H1 (cell line): ENCODE measurements around the gene PCDHB15. TPM values are rescaled to one million over a fixed set of nuclear protein-coding genes. Genes with fewer than 3 reads are reported as not detected.

ENCODE experiments used
- CTCF ChIA-PET: fragments of 300-600 bp; sonication (Branson Sonifier 250); formaldehyde crosslinking; loops from one replicate; lab custom pipeline; 2021; ENCODE audit not compliant: partially characterized antibody; lab: Charles Lee
- POLR2A ChIA-PET: fragments of 300-600 bp; sonication (Branson Sonifier 250); formaldehyde crosslinking; loops from one replicate; lab custom pipeline; 2021; ENCODE audit warnings: inconsistent platforms; ENCODE audit not compliant: partially characterized antibody; lab: Charles Lee
- DNase-seq, 2 experiments: peaks; one replicate each; pipeline versions ENCODE4 v3.0.0 to v3.0.0-alpha.2; 2010 to 2022; ENCODE audit warnings: low spot score in 2 of 2, low read depth in 1 of 2, mixed read lengths in 1 of 2
- FAIRE-seq: peaks from 2 replicates; lab custom pipeline; 2011; peaks lifted over from hg19 to GRCh38; lab: Jason Lieb, UNC
- H2AFZ ChIP-seq: 2 replicates; pipeline ENCODE4 v1.8.1; 2012; ENCODE audit warnings: low read length, inconsistent platforms
- H2AK5ac ChIP-seq: 2 replicates; pipeline ENCODE4 v1.6.1; 2013; ENCODE audit warnings: low read depth, low read length
- H2BK120ac ChIP-seq: replicated peaks from 2 replicates; pipeline ENCODE3; 2013; ENCODE audit warnings: low read depth, low read length, inconsistent platforms
- H2BK12ac ChIP-seq: 2 replicates; pipeline ENCODE4 v1.6.1; 2013; ENCODE audit warnings: low read depth, low read length
- H2BK15ac ChIP-seq: 2 replicates; pipeline ENCODE4 v1.6.1; 2013; ENCODE audit warnings: low read length
- H2BK20ac ChIP-seq: 2 replicates; pipeline ENCODE4 v1.6.1; 2013; ENCODE audit warnings: low read length
- H2BK5ac ChIP-seq: 2 replicates; pipeline ENCODE4 v1.6.1; 2013; ENCODE audit warnings: low read depth, low read length
- H3K14ac ChIP-seq: 2 replicates; pipeline ENCODE4 v1.6.1; 2013; ENCODE audit warnings: inconsistent platforms; ENCODE audit not compliant: insufficient read length
- H3K18ac ChIP-seq: 2 replicates; pipeline ENCODE4 v1.6.1; 2013; ENCODE audit warnings: low read length; ENCODE audit errors: extremely low read depth
- H3K23ac ChIP-seq: 2 replicates; pipeline ENCODE4 v1.6.1; 2013; ENCODE audit warnings: inconsistent platforms; ENCODE audit not compliant: insufficient read length
- H3K23me2 ChIP-seq: 2 replicates; pipeline ENCODE4 v1.6.1; 2013; ENCODE audit warnings: low read depth, low read length
- H3K27ac ChIP-seq: 2 replicates; pipeline ENCODE4 v1.6.1; 2011; ENCODE audit warnings: low read depth, low read length, inconsistent platforms
- H3K27me3 ChIP-seq, 4 experiments: replicated peaks in 1 of 4; 1 replicate in 1 of 4; 2 replicates in 3 of 4; pipeline versions ENCODE4 v1.6.1 to v1.8.1; 2011 to 2013; ENCODE audit warnings: low read length in 3 of 4, mild to moderate bottlenecking in 3 of 4, inconsistent platforms in 2 of 4, mixed read lengths in 2 of 4, moderate library complexity in 1 of 4; ENCODE audit not compliant: control insufficient read depth in 3 of 4, insufficient read depth in 3 of 4; ENCODE audit errors: extremely low read depth in 1 of 4
- H3K36me3 ChIP-seq, 4 experiments: 2 replicates each; pipeline versions ENCODE4 v1.6.1 to v1.8.1; 2011 to 2013; ENCODE audit warnings: mild to moderate bottlenecking in 4 of 4, low read length in 3 of 4, moderate library complexity in 2 of 4, control low read depth in 1 of 4, inconsistent platforms in 1 of 4; ENCODE audit not compliant: insufficient read depth in 4 of 4, control insufficient read depth in 2 of 4
- H3K4ac ChIP-seq: replicated peaks from 2 replicates; pipeline ENCODE3; 2013; ENCODE audit warnings: low read length, low read depth, mixed read lengths, inconsistent platforms; ENCODE audit not compliant: insufficient read length
- H3K4me1 ChIP-seq, 4 experiments: replicated peaks in 1 of 4; 1 replicate in 1 of 4; 2 replicates in 3 of 4; pipeline versions ENCODE4 v1.6.1 to v1.8.1; 2011 to 2013; ENCODE audit warnings: low read length in 3 of 4, inconsistent platforms in 2 of 4, mixed read lengths in 1 of 4; ENCODE audit not compliant: insufficient read depth in 4 of 4, control insufficient read depth in 3 of 4
- H3K4me2 ChIP-seq, 2 experiments: 2 replicates each; pipeline versions ENCODE4 v1.6.1 to v1.8.1; 2011 to 2013; ENCODE audit warnings: low read depth in 2 of 2, low read length in 2 of 2, control low read depth in 1 of 2, inconsistent platforms in 1 of 2, mild to moderate bottlenecking in 1 of 2; ENCODE audit not compliant: insufficient read depth in 1 of 2
- H3K4me3 ChIP-seq, 4 experiments: fragments of 200-600, 300-600 bp in 1 of 4; sonication (generic), shearing (Covaris generic), sonication (Bioruptor Twin) in 1 of 4; 2 replicates each; pipeline versions ENCODE4 v1.5.1 to v1.8.1; 2011 to 2016; ENCODE audit warnings: low read length in 4 of 4, low read depth in 3 of 4, control low read depth in 2 of 4, inconsistent platforms in 2 of 4, mild to moderate bottlenecking in 2 of 4, mixed read lengths in 1 of 4, moderate library complexity in 1 of 4; ENCODE audit not compliant: insufficient read depth in 2 of 4; ENCODE audit errors: extremely low read depth in 1 of 4
- H3K56ac ChIP-seq: replicated peaks from 2 replicates; pipeline ENCODE3; 2013; ENCODE audit warnings: low read depth, mild to moderate bottlenecking, mixed read lengths, low read length, inconsistent platforms; ENCODE audit not compliant: insufficient read length
- H3K79me1 ChIP-seq: 2 replicates; pipeline ENCODE4 v1.6.1; 2013; ENCODE audit warnings: low read depth, low read length, control low read depth
- H3K79me2 ChIP-seq, 2 experiments: 2 replicates each; pipeline versions ENCODE4 v1.6.1 to v1.8.1; 2012 to 2013; ENCODE audit warnings: low read length in 2 of 2, mild to moderate bottlenecking in 2 of 2, inconsistent platforms in 1 of 2; ENCODE audit not compliant: insufficient read depth in 2 of 2, control insufficient read depth in 1 of 2
- H3K9ac ChIP-seq, 4 experiments: replicated peaks in 1 of 4; 1 replicate in 1 of 4; 2 replicates in 3 of 4; pipeline versions ENCODE4 v1.6.1 to v1.8.1; 2011 to 2013; ENCODE audit warnings: low read depth in 3 of 4, low read length in 3 of 4, control low read depth in 2 of 4, mild to moderate bottlenecking in 2 of 4, moderate library complexity in 2 of 4, inconsistent platforms in 1 of 4; ENCODE audit errors: extremely low read depth in 1 of 4
- H3K9me3 ChIP-seq, 2 experiments: 2 replicates each; pipeline versions ENCODE4 v1.6.1 to v1.8.1; 2012 to 2013; ENCODE audit warnings: mild to moderate bottlenecking in 2 of 2, moderate library complexity in 2 of 2, control low read depth in 1 of 2, inconsistent platforms in 1 of 2, low read depth in 1 of 2, low read length in 1 of 2, mixed read lengths in 1 of 2; ENCODE audit not compliant: insufficient read depth in 2 of 2
- H4K20me1 ChIP-seq, 2 experiments: replicated peaks in 1 of 2; 2 replicates each; pipeline versions ENCODE3 to v1.8.1; 2011 to 2013; ENCODE audit warnings: inconsistent platforms in 2 of 2, low read length in 2 of 2, mild to moderate bottlenecking in 1 of 2; ENCODE audit not compliant: insufficient read depth in 2 of 2, control insufficient read depth in 1 of 2
- H4K5ac ChIP-seq: 2 replicates; pipeline ENCODE4 v1.6.1; 2013; ENCODE audit warnings: low read length, low read depth, mixed read lengths, inconsistent platforms; ENCODE audit not compliant: insufficient read length
- H4K8ac ChIP-seq: 2 replicates; pipeline ENCODE4 v1.8.0; 2013; ENCODE audit warnings: mild to moderate bottlenecking, moderate library complexity, low read length, inconsistent platforms; ENCODE audit not compliant: insufficient read depth; ENCODE audit errors: extremely low read depth
- H4K91ac ChIP-seq: replicated peaks from 2 replicates; pipeline ENCODE3; 2013; ENCODE audit warnings: low read length, mixed read lengths, inconsistent platforms; ENCODE audit not compliant: insufficient read length
- CBX8 ChIP-seq: fragments of 300-800, 300-1000 bp; sonication (generic); IDR thresholded peaks from 2 replicates; pipeline ENCODE4 v1.7.1; 2016; ENCODE audit warnings: low read depth, low read length, borderline replicate concordance
- EGR1 ChIP-seq: IDR thresholded peaks from 2 replicates; pipeline ENCODE4 v1.6.1; 2011; ENCODE audit warnings: low read depth, low read length, borderline replicate concordance
- HDAC6 ChIP-seq: IDR thresholded peaks from one replicate; pipeline ENCODE4 v1.7.1; 2012; ENCODE audit warnings: low read depth, mild to moderate bottlenecking, inconsistent platforms, low read length, moderate library complexity
- KDM4A ChIP-seq: IDR thresholded peaks from one replicate; pipeline ENCODE4 v1.7.1; 2012; ENCODE audit warnings: low read depth, mild to moderate bottlenecking, moderate library complexity, low read length, inconsistent platforms; ENCODE audit not compliant: severe bottlenecking
- RAD21 ChIP-seq, 2 experiments: IDR thresholded peaks in 1 of 2; conservative IDR thresholded peaks in 1 of 2; 2 replicates each; pipeline ENCODE4 v1.6.1; 2011; ENCODE audit warnings: low read depth in 2 of 2, low read length in 2 of 2, improper control_type of control experiment in 1 of 2, inconsistent platforms in 1 of 2, mild to moderate bottlenecking in 1 of 2, moderate library complexity in 1 of 2
- RNF2 ChIP-seq: fragments of 200-900, 300-1000 bp; sonication (generic); IDR thresholded peaks from 2 replicates; pipeline ENCODE4 v1.7.1; 2016; ENCODE audit warnings: borderline replicate concordance, low read depth, mild to moderate bottlenecking, antibody characterized with exemption, low read length; ENCODE audit not compliant: poor library complexity, severe bottlenecking; ENCODE audit errors: missing control alignments
- SIN3A ChIP-seq, 2 experiments: IDR thresholded peaks in 1 of 2; conservative IDR thresholded peaks in 1 of 2; 2 replicates each; pipeline ENCODE4 v1.6.1; 2011 to 2012; ENCODE audit warnings: low read length in 2 of 2, improper control_type of control experiment in 1 of 2, low read depth in 1 of 2, mild to moderate bottlenecking in 1 of 2
- SP1 ChIP-seq: IDR thresholded peaks from 2 replicates; pipeline ENCODE4 v1.6.1; 2011; ENCODE audit warnings: low read depth, low read length
- polyA plus RNA-seq, 7 experiments: library from polyadenylated mRNA; depleted of rRNA in 3 of 7; stranded (reverse) in 5 of 7; unstranded in 2 of 7; fragments of >200 nt in 5 of 7; fragments of 200-250 nt in 2 of 7; gene quantifications; 1 replicate in 5 of 7; 2 replicates in 1 of 7; 4 replicates in 1 of 7; pipeline versions ENCODE4 v1.2.1 to v1.2.3, GENCODE V29; 2011 to 2013; ENCODE audit warnings: missing spikeins in 2 of 7, mixed read lengths in 2 of 7
- total RNA-seq: library from RNA; stranded (reverse); fragmentation: NEBNext Ultra II Directional; extraction: Animal tissue kit (Norgen Biotek cat#: 25700); gene quantifications from 2 replicates; pipeline ENCODE4 v1.2.1, GENCODE V29; 2021

The PCDHB15 gene
- total and polyA plus RNA-seq, 2 of the 8 experiments (the other 6 are each of a cell fraction or from before 2014, with no cell fraction given) = 2.8 to 4.0 TPM

GRCh38 chr5:141250576-141250975 is 5.4 kb downstream of the PCDHB15 start:
- no peak for TF ChIP-seq CBX8
- no peak for TF ChIP-seq RNF2
- no peak for TF ChIP-seq HDAC6
- TF ChIP-seq SP1 = no peak
- TF ChIP-seq SIN3A (conservative IDR thresholded peaks at IDR 0.05 in 1 of 2, IDR thresholded peaks at IDR 0.05 in 1 of 2; ENCODE audit: low read depth in 1 of 2, low read length in 2 of 2) = no peak
- TF ChIP-seq RAD21 (IDR thresholded peaks at IDR 0.05 in 1 of 2, conservative IDR thresholded peaks at IDR 0.05 in 1 of 2; ENCODE audit: low read depth in 2 of 2, low read length in 2 of 2) = no peak
- no peak for TF ChIP-seq EGR1
- TF ChIP-seq KDM4A = no peak
- Histone ChIP-seq H4K20me1 (no peaks in the 10 kb centered on the region), H3K4ac (no peak overlapping the region), H2BK12ac (no peak overlapping the region), H2AK5ac (no peak overlapping the region), H3K9ac (no peak overlapping the region), H3K23ac (no peak overlapping the region), H3K9me3 (peaks cover 31 to 80% of the 10 kb centered on the region in 2 experiments), H3K27me3 (peaks cover 0 to 2% (median 0%) of the 10 kb centered on the region in 4 experiments; a peak in 1 of 7 replicates), H4K8ac (no peak overlapping the region), H3K23me2 (no peaks in the 10 kb centered on the region), H2BK20ac (no peak overlapping the region), H2BK15ac (no peak overlapping the region), H2AFZ (no peak overlapping the region), H3K18ac (no peak overlapping the region), H3K4me2 (no peak overlapping the region), H3K79me1 (no peaks in the 10 kb centered on the region), H2BK120ac (no peak overlapping the region), H2BK5ac (no peak overlapping the region), H3K27ac (no peak overlapping the region), H3K79me2 (no peaks in the 10 kb centered on the region), H4K5ac (no peak overlapping the region), H3K56ac (no peak overlapping the region), H4K91ac (no peak overlapping the region), H3K4me1 (peaks cover 0 to 3% (median 0%) of the 10 kb centered on the region in 4 experiments; a peak in 1 of 7 replicates), H3K36me3 (peaks cover 0 to 27% (median 4%) of the 10 kb centered on the region in 4 experiments; a peak in 3 of 8 replicates), H3K14ac (no peak overlapping the region), H3K4me3 (no peak overlapping the region)
- no peak for DNase-seq
- CTCF ChIA-PET = interaction anchor here (0.6 to 2.8 kb wide), 12 partner anchors 16 to 261 kb away, joined by 3 to 13 read pairs (median 4); partner anchors contain the start of genes PCDHB10, PCDHB16, PCDHGA1 and PCDHGA10
- FAIRE-seq = no peak
- POLR2A ChIA-PET = interaction anchor here (0.7 to 1.4 kb wide), 2 partner anchors 70 to 100 kb away, joined by 3 to 8 read pairs; partner anchors contain the start of genes PCDHGB1 and TAF7
